ENCODE data around the gene PLCB4. TPM values are rescaled to one million over a fixed set of nuclear protein-coding genes. Genes with fewer than 3 reads are reported as not detected.

PLCB4 gene
- polyA plus RNA-seq, 1 of the 3 experiments (the other 2 are of a cell fraction), result 5.5 TPM

- no peak for TF ChIP-seq REST (IDR thresholded peaks at IDR 0.05; ENCODE audit: low read depth, low read length)
- no peak for TF ChIP-seq GATA2 (CRISPR knock-in tag; IDR thresholded peaks at IDR 0.05)
- no peak for TF ChIP-seq USF1 (IDR thresholded peaks at IDR 0.05; ENCODE audit: borderline replicate concordance, low read depth)
- no peak for TF ChIP-seq TCF12 (IDR thresholded peaks at IDR 0.05)
- no peak for TF ChIP-seq GABPA (IDR thresholded peaks at IDR 0.05; ENCODE audit: low read depth)
These were observed 127.2 kb downstream of the PLCB4 start (continued) for GRCh38 chr20:9196110-9196509.

GRCh38 chr20:9198460-9198859, 129.6 kb downstream of the PLCB4 start:
- DNase-seq, result no peak
- Histone ChIP-seq H3K9ac (no peak overlapping the region), H3K27me3 (ENCODE audit: insufficient read depth) (no peaks in the 10 kb centered on the region), H3K9me2 (no peaks in the 10 kb centered on the region), H3K4me1 (ENCODE audit: control insufficient read depth in 1 of 2, insufficient read depth in 2 of 2, low read depth in 1 of 2, low read length in 1 of 2) (peaks cover 2 to 11% of the 10 kb centered on the region in 2 experiments; a peak in 3 of 4 replicates), H4K20me1 (ENCODE audit: insufficient read depth) (no peaks in the 10 kb centered on the region), H3K4me2 (no peak overlapping the region), H3F3A (replicated peaks; ENCODE audit: insufficient read depth) (peaks cover 7% of the 10 kb centered on the region), H2AFZ (ENCODE audit: low read depth) (no peak overlapping the region), H3K79me2 (ENCODE audit: insufficient read depth) (0 out of 2 replicates have a peak, but pooled peaks cover 3% of the 10 kb centered on the region), H3K9me3 (no peaks in the 10 kb centered on the region), H3K27ac (ENCODE audit: low read depth in 2 of 2, low read length in 1 of 2) (no peak overlapping the region; a peak in 1 of 4 replicates), H3K4me3 (ENCODE audit: low read depth in 2 of 2, low read length in 1 of 2) (no peak overlapping the region), H3K36me3 (replicated peaks in 1 of 2; ENCODE audit: control insufficient read depth in 1 of 2, insufficient read depth in 2 of 2, low read length in 1 of 2) (no peaks in the 10 kb centered on the region)
- ChIA-PET CTCF (no interaction called here), POLR2A (interaction anchor here (0.6 kb wide), 1 partner anchor 93 kb away, joined by 3 read pairs; no protein-coding TSS in a partner anchor)
- TF ChIP-seq IRF3 (IDR thresholded peaks at IDR 0.05; ENCODE audit: low read depth, low read length), result no peak
- TF ChIP-seq USF1 (IDR thresholded peaks at IDR 0.05; ENCODE audit: borderline replicate concordance, low read depth), result no peak
- no peak for TF ChIP-seq USF2 (IDR thresholded peaks at IDR 0.05; ENCODE audit: borderline replicate concordance, low read depth, low read length)
- no peak for TF ChIP-seq ELF1 (IDR thresholded peaks at IDR 0.05)

All from SK-N-SH (cell line).